ENCODE data around the gene FMN2.

The FMN2 gene

GRCh38 chr1:240457203-240457602 lies 365.5 kb downstream of the FMN2 start:
- Histone ChIP-seq H3K4me3 (ENCODE audit: low read length) (no peak overlapping the region), H4K20me1 (ENCODE audit: insufficient read depth, low read length) (no peaks in the 10 kb centered on the region), H3K79me2 (ENCODE audit: low read length) (no peaks in the 10 kb centered on the region), H3K27me3 (ENCODE audit: low read depth, low read length) (no peaks in the 10 kb centered on the region), H3K9ac (ENCODE audit: low read length) (no peak overlapping the region), H3K9me3 (ENCODE audit: insufficient read depth, low read length) (no peaks in the 10 kb centered on the region), H2AFZ (ENCODE audit: low read depth, low read length) (no peak overlapping the region), H3K4me1 (ENCODE audit: low read length) (peaks cover 11% of the 10 kb centered on the region), H3K4me2 (ENCODE audit: low read length) (no peak overlapping the region), H3K27ac (ENCODE audit: low read length) (no peak overlapping the region), H3K36me3 (replicated peaks; ENCODE audit: low read depth, low read length) (no peaks in the 10 kb centered on the region)
- TF ChIP-seq EZH2phosphoT487 (IDR thresholded peaks at IDR 0.05; ENCODE audit: low read depth), result no peak
- TF ChIP-seq CTCF (IDR thresholded peaks at IDR 0.05; ENCODE audit: low read depth, low read length), result no peak

- TF ChIP-seq EZH2phosphoT487 (IDR thresholded peaks at IDR 0.05; ENCODE audit: low read depth) (no peak), CTCF (IDR thresholded peaks at IDR 0.05; ENCODE audit: low read depth, low read length) (no peak)
- Histone ChIP-seq H3K4me1 (ENCODE audit: low read length) (peaks cover 27% of the 10 kb centered on the region), H3K79me2 (ENCODE audit: low read length) (no peaks in the 10 kb centered on the region), H3K9ac (ENCODE audit: low read length) (no peak overlapping the region), H2AFZ (ENCODE audit: low read depth, low read length) (no peak overlapping the region), H3K4me3 (ENCODE audit: low read length) (no peak overlapping the region), H4K20me1 (ENCODE audit: insufficient read depth, low read length) (no peaks in the 10 kb centered on the region), H3K27ac (ENCODE audit: low read length) (no peak overlapping the region), H3K27me3 (ENCODE audit: low read depth, low read length) (0 out of 2 replicates have a peak, but pooled peaks cover 5% of the 10 kb centered on the region), H3K36me3 (replicated peaks; ENCODE audit: low read depth, low read length) (no peaks in the 10 kb centered on the region), H3K9me3 (ENCODE audit: insufficient read depth, low read length) (no peaks in the 10 kb centered on the region), H3K4me2 (ENCODE audit: low read length) (no peak overlapping the region)
Observed at GRCh38 chr1:240462277-240462676, 370.6 kb downstream of the FMN2 start.

GRCh38 chr1:240462766-240463395 lies 371.2 kb downstream of the FMN2 start:
- Histone ChIP-seq H2AFZ (ENCODE audit: low read depth, low read length) (no peak overlapping the region), H3K4me3 (ENCODE audit: low read length) (no peak overlapping the region), H3K9ac (ENCODE audit: low read length) (no peak overlapping the region), H3K27ac (ENCODE audit: low read length) (no peak overlapping the region), H3K27me3 (ENCODE audit: low read depth, low read length) (0 out of 2 replicates have a peak, but pooled peaks cover 5% of the 10 kb centered on the region), H3K4me1 (ENCODE audit: low read length) (peaks cover 33% of the 10 kb centered on the region), H4K20me1 (ENCODE audit: insufficient read depth, low read length) (no peaks in the 10 kb centered on the region), H3K36me3 (replicated peaks; ENCODE audit: low read depth, low read length) (no peaks in the 10 kb centered on the region), H3K9me3 (ENCODE audit: insufficient read depth, low read length) (no peaks in the 10 kb centered on the region), H3K4me2 (ENCODE audit: low read length) (no peak overlapping the region), H3K79me2 (ENCODE audit: low read length) (no peaks in the 10 kb centered on the region)
- no peak for TF ChIP-seq CTCF (IDR thresholded peaks at IDR 0.05; ENCODE audit: low read depth, low read length)
- TF ChIP-seq EZH2phosphoT487 (IDR thresholded peaks at IDR 0.05; ENCODE audit: low read depth), result no peak

GRCh38 chr1:240464099-240464498 lies 372.4 kb downstream of the FMN2 start:
- Histone ChIP-seq H3K4me2 (ENCODE audit: low read length) (no peak overlapping the region), H4K20me1 (ENCODE audit: insufficient read depth, low read length) (no peaks in the 10 kb centered on the region), H3K9ac (ENCODE audit: low read length) (no peak overlapping the region), H3K36me3 (replicated peaks; ENCODE audit: low read depth, low read length) (no peaks in the 10 kb centered on the region), H3K4me3 (ENCODE audit: low read length) (no peak overlapping the region), H3K79me2 (ENCODE audit: low read length) (no peaks in the 10 kb centered on the region), H2AFZ (ENCODE audit: low read depth, low read length) (no peak overlapping the region), H3K9me3 (ENCODE audit: insufficient read depth, low read length) (no peaks in the 10 kb centered on the region), H3K27ac (ENCODE audit: low read length) (no peak overlapping the region), H3K4me1 (ENCODE audit: low read length) (peaks cover 45% of the 10 kb centered on the region), H3K27me3 (ENCODE audit: low read depth, low read length) (0 out of 2 replicates have a peak, but pooled peaks cover 5% of the 10 kb centered on the region)
- TF ChIP-seq CTCF (IDR thresholded peaks at IDR 0.05; ENCODE audit: low read depth, low read length), result no peak
- no peak for TF ChIP-seq EZH2phosphoT487 (IDR thresholded peaks at IDR 0.05; ENCODE audit: low read depth)
